Bronchial epithelial cell (primary cell): ENCODE data around the gene DNAJB1. TPM values are rescaled to one million over a fixed set of nuclear protein-coding genes. Genes with fewer than 3 reads are reported as not detected.
A peak's percentile ranks its signal among the peaks of the same experiment; 100 is the strongest.

Source experiments
- DNase-seq: peaks from one replicate; pipeline ENCODE4 v3.0.0-alpha.2; 2010; ENCODE audit warnings: low read depth
- FAIRE-seq: peaks from 2 replicates; lab custom pipeline; 2011; peaks lifted over from hg19 to GRCh38; lab: Jason Lieb, UNC
- H3K27me3 ChIP-seq: 2 replicates; pipeline ENCODE4 v1.5.1; 2011; ENCODE audit warnings: low read length; ENCODE audit not compliant: control insufficient read depth, insufficient read depth
- H3K36me3 ChIP-seq: 2 replicates; pipeline ENCODE4 v1.5.1; 2011; ENCODE audit warnings: low read length; ENCODE audit not compliant: control insufficient read depth, insufficient read depth
- H3K4me3 ChIP-seq: 2 replicates; pipeline ENCODE4 v1.5.1; 2011; ENCODE audit warnings: mild to moderate bottlenecking, low read depth, low read length, control low read depth
- CTCF ChIP-seq: IDR thresholded peaks from 2 replicates; pipeline ENCODE4 v1.5.1; 2011; ENCODE audit warnings: mild to moderate bottlenecking, moderate library complexity, low read length, control low read depth, inconsistent platforms; ENCODE audit not compliant: insufficient read depth, severe bottlenecking
- total RNA-seq: library from RNA; depleted of rRNA; stranded (reverse); fragments of >200 nt; gene quantifications from 2 replicates; pipeline ENCODE4 v1.2.1, GENCODE V29; 2014

The DNAJB1 gene
- total RNA-seq, 1 donor from 2014 or later: 58.4 TPM

- no peak overlapping the region for H3K4me3 ChIP-seq
- DNase-seq (no peak), FAIRE-seq (no peak)
- peaks cover 14% of the 10 kb centered on the region for H3K36me3 ChIP-seq
- peaks cover 1% of the 10 kb centered on the region for H3K27me3 ChIP-seq
- no peak for TF ChIP-seq CTCF
These were observed 43.4 kb downstream of the DNAJB1 start for GRCh38 chr19:14474827-14475226.

- DNase-seq (no peak), FAIRE-seq (no peak)
- Histone ChIP-seq H3K4me3 (no peak overlapping the region), H3K36me3 (peaks cover 9% of the 10 kb centered on the region), H3K27me3 (peaks cover 1% of the 10 kb centered on the region)
- no peak for TF ChIP-seq CTCF
These were observed 44.1 kb downstream of the DNAJB1 start for GRCh38 chr19:14473978-14474578.

DNA sequence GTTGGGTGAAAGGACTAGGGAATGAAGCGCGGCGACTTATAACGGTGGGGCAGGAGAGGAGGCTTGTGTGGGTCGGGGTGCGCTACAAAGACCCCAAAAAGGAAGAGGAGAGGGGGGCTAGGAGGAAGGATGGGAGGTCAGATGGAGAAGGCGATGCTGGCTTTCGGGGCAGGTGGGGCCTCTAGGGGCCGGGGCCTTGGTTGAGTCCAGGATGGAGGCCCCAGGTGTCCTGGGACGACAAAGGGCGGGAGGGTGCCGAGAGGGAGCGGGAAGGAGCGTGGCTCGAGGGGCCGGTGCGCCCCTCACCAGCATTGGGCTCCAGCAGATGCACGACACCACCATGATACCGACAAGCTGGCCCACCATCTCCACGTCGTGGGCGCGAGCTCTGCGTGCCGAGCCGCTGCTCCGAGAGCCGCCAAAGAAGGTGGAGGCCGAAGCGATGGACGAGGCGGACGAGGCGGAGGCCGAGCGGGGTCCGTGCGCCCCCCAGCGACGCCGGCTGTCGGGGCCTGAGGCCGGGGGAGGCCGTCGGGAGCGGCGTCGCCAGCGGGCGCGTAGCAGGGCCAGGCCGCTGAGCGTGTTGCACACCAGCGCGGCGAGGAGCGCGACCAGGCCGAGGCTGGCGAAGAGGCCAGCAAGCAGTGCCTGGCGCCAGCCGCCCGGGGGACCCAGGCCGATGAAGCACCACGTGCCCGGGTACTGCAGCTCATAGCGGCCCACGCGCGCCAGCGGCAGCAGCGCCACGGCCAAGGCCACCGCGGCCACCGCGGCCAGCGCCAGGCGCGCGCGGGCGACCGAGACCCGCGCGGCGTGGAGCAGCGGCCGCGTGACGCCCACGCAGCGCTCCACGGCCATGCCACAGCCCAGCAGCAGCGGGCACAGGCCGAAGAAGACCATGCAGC lies 44.9 kb downstream of the DNAJB1 start:
- no peak for DNase-seq
- peaks cover 9% of the 10 kb centered on the region for H3K36me3 ChIP-seq
- no peak for TF ChIP-seq CTCF
- no peak overlapping the region for H3K4me3 ChIP-seq
- peaks cover 1% of the 10 kb centered on the region for H3K27me3 ChIP-seq
- FAIRE-seq: no peak

DNA sequence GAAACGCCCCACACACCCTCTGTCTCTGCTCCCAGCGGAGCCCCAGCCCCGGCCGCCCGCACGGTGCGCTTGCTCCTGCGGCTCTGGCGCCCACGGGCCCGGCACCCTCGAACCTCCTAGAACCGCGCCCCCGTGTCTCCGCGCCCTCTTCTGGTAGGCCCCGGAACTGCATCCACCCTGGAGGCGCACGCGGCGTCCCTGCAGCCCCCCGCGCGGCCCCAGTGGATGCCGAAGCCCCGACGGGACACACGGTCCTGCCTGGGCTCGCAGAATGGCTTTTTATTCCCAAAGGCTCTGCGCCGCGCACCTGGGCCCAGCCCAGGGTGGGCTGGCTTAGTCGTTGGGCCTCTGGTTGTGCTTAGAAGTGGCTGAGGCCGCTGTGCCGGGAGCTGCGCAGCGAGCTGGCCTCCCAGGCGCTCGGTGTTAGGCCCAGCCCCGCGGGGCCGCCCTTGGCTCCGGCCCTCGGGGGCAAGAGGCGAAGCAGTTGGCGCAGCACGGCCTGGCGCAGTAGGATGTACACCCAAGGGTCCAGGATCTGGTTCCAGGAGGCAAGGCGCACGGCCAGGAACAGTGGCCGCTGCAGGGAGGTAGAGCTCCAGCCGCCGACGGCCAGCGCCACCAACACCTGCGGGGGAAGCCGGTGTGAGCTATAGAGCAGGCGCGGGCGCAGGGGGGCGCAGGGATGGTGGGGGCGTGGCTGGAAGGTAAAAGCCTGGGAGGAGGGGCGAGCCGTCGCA lies 45.8 kb downstream of the DNAJB1 start:
- no peak for DNase-seq
- Histone ChIP-seq H3K36me3 (peaks cover under 1% of the 10 kb centered on the region), H3K27me3 (peaks cover 1% of the 10 kb centered on the region), H3K4me3 (no peak overlapping the region)
- TF ChIP-seq CTCF: peak; percentile 85
- FAIRE-seq: no peak

DNA sequence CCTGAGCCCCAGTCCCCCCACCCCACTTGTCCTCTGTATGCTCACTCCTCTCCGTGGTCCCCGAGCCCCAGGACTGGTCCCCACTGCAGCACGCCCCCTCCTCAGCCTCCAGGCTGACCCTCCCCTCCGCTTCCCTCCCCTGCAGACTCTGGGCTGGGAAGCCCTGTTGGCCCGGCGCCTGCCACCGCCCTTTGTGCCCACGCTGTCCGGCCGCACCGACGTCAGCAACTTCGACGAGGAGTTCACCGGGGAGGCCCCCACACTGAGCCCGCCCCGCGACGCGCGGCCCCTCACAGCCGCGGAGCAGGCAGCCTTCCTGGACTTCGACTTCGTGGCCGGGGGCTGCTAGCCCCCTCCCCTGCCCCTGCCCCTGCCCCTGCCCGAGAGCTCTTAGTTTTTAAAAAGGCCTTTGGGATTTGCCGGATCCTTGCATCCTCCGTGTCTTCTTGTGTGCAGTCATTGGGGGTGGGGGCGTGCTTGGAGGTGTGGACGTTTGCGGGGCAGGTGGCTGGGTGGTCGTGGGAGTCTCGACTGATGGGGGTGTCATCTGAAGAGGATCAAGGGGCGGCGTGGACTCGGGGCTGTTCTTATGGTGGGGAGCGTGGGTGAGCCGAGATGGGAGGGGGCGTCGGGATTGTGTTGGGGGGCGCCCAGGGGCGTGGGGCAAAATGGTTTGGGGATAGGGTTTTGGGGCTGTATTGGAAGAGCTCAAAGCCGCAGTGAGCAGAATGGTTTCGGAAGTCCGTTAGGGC lies 46.6 kb downstream of the DNAJB1 start:
- H3K4me3 ChIP-seq: no peak overlapping the region
- FAIRE-seq: no peak
- no peak for TF ChIP-seq CTCF
- H3K36me3 ChIP-seq: no peaks in the 10 kb centered on the region
- peaks cover 1% of the 10 kb centered on the region for H3K27me3 ChIP-seq
- no peak for DNase-seq
